HG02763 (cell line): Measurements from ENCODE around the gene NCOA7.
"Not testable (repeated sequence)": the region's sequence is repeated elsewhere in the genome, so short reads cannot be mapped to it uniquely, and the experiment has no call there.

Experiments
- ATAC-seq: cut with Tn5 transposase; IDR thresholded peaks from one replicate; pipeline ENCODE4 v1.9.1; 2021; ENCODE audit warnings: mild to moderate bottlenecking, moderate library complexity; ENCODE audit not compliant: unreplicated experiment

NCOA7 gene

GRCh38 chr6:125791820-125792165 lies 1.0 kb downstream of the NCOA7 start:
- ATAC-seq = no peak

DNA sequence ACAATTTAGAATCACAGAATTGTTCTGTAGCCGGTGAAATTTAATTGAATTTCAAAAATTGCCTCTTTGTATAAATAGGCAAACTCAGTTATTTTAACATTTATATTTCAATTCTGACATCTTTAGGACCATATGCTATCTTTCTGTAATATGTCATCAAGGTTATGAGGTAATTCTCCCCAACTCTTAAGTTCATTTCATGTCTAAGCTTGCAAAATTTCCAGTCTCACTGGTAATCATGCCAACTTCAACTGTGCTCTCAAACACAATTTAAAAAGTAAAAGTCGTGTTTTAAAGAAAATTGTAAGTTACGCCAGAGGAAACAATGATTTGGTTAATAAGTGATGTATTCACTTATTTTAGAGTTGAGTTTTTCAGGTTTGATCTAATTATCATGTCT lies 1.4 kb downstream of the NCOA7 start:
- ATAC-seq = no peak

DNA sequence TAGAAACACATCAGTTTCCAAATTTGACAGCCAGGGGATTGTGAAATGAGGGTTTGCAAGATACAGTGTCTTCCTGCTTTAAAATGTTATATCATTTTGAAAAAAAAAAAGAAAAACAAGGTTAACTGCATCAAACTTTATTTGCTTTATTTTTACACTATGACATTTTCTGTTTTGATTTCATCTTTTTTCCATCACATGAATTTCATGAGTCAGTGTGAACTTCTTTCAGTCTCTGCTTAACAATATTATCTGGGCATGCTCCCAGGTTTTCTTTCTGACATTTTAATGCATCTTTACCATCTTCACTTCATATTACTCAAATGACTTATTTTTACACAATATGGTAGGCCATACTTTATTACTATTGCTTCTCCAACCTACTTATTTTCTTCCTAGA lies 1.9 kb downstream of the NCOA7 start:
- no peak for ATAC-seq

DNA sequence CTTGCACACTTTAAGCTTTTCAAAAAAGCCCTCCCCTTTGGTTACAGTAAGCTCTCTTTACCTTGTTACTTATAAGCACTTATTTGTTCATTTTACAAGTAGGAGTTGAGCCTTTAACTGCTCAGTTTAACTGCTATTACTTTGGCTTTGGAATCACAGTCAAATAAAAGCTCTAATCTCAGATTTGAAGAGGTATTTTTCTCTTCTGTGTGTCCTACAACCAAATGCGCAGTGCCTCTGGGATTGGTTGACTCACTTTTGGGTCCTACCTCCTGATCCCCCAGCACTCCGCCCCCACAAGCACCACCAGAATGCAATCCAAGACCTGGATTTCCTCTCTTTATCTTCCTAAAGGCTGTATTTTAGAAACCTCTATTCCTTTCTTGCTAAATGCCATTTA lies 2.5 kb downstream of the NCOA7 start:
- ATAC-seq = no peak

- no peak for ATAC-seq
These were observed 3.1 kb downstream of the NCOA7 start for GRCh38 chr6:125793863-125794262.

DNA sequence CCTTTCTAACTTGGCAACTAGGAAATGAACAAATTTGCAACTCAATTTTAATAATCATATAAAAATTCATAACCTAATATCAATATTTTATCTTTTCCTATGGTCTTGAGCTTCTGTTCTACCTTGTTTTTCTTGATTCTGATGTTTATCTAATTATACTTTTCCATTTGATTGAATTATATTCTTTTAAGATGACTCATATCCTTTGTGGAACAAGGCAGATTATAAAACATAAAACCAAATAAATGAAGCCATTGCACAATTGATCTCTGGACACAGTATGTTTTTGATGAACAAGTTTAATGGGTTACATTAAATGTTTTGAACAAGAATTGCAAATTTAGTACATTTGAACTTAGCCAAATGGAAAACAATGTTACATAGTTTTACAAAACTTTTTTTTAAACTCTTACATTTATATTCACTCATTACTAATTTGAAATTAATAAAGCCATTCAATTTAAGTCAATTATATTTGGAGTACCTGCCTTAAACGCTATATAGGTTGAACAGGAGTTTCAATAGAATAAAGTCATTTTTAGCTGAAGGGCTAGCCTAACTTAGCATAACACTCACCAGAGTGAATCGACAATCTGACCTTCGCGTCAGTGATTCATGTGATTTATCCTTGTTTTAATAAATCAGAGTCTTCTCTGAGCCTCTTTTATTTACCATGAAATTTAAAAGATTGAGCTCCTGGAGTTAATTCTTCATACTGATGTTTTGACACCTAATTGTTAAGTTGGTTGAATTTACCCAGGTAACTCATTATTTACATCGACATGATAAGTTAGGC lies 3.8 kb downstream of the NCOA7 start:
- no peak for ATAC-seq

GRCh38 chr6:125795301-125795700 lies 4.5 kb downstream of the NCOA7 start:
- ATAC-seq = no peak

- no peak for ATAC-seq
These were observed 6.5 kb downstream of the NCOA7 start for GRCh38 chr6:125797120-125797885.

DNA sequence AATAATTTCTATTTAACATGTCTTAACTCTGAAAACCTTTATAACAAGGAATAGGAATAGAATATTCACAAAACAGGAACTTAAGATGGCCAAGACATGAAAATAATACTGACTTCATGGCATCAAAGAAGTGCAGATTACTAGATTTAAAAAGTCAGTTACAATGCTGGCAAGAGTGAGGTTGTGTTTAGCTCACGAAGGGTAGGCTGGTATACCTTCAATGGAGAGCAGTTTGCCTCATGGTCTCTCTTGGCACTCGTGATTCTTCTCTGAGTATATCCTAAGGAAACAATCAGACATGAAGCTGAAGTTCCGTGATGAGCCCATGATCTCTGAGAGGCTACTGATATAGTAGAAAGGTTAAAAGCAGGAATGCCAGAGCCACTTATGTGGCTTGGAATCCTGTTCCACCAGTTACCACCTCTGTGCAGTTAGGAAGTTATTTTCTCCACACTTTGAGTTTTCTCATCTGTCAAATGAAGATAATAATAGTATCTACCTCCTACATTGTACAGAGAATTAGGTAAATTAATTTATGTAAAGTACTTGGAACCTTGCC lies 7.2 kb downstream of the NCOA7 start:
- ATAC-seq = no peak

DNA sequence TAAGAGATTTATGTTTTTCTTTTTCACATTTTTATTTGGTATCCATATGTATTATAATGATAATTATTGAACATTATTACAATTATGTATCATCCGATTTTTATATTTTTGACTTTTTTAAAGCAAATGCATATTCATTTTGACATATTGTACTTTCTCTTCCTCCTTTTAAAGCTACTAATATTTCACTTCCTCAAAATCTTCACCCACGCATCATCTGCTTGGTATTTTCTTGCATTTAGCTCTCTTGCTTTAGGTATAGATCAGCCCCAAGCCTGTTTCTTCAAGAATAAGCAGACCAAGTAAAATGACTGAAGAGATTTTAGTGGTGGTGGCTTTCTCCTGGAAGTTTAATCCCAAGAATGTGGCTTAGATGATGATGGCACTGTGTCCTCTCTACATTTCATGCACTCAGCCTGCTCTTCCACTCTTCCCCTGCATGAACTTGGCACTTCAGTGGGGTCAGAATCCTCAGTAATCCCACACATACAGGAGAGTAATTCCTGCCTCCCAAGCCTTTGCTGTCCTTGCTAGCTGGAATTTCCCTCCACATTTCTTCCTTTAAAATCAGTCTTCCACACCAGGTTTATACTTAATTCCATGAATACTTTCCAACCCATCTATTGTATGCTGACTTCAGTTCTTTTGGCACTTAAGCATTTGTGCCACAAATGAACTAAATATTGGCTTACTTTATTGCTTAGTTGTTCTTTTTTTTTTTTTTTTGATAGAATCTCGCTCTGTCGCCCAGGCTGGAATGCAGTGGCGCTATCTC lies 8.2 kb downstream of the NCOA7 start:
- peak; percentile 84 for ATAC-seq

DNA sequence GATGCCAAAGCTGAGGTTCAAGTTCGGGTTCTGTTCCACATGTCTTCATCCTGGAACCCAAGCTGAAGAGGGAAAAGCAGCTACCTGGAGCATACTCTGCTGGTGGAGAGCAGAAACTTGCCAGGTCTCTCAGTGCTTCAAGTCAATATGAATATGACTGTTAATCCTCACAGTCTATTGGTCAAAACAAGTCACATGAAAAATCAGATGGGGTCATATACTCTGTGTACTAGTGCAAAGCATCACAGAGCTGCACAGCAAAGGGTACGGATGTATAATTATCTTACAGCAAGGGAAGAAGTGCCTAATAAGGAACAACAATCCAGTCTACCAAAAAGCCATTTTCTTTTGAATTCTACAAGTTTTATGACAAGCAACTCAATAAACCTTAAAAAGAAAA lies 11.6 kb downstream of the NCOA7 start:
- ATAC-seq = no peak

DNA sequence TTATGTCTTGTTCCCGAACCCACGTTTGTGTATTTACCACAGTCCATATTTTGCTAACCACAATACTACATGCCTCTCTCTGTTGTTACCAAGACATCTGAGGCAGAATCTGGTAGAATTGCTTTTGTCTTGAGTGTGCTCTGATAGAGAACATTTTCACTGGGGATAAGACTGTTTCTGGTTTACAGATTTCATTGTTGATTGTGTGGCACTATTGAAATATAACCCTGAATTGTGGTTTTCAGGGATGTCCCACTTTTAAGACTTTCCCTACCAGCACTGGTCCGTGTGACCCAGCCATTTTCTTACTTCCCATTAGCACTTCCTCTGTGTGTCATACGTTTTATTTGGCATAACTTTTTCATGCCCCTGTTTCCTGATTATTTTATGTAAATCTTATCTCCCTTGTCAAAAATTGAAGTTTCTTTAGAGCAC lies 12.2 kb downstream of the NCOA7 start:
- no peak for ATAC-seq

- ATAC-seq = peak; percentile 40
These were observed 13.5 kb downstream of the NCOA7 start for GRCh38 chr6:125804264-125804663.

DNA sequence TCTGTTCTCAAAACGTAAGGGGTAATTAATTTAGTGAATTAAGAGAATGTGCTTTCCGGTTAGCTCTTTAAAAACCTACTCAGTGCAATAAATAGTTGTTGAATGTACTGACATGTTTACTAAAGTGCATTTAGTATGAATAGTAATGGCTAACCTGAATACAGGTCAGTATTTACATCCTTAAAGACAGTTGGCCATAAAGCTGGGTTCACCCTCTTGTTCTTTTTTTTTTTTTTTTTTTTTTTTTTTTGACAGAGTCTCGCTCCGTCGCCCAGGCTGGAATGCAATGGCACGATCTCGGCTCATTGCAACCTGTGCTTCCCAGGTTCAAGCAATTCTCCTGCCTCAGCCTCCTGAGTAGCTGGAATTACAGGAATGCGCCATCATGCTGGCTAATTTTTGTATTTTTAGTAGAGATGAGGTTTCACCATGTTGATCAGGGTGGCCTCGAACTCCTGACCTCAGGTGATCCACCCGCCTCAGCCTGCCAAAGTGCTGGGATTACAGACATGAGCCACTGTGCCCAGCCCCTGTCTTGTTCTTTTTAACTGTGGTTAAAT lies 14.2 kb downstream of the NCOA7 start:
- ATAC-seq = not testable (repeated sequence)

DNA sequence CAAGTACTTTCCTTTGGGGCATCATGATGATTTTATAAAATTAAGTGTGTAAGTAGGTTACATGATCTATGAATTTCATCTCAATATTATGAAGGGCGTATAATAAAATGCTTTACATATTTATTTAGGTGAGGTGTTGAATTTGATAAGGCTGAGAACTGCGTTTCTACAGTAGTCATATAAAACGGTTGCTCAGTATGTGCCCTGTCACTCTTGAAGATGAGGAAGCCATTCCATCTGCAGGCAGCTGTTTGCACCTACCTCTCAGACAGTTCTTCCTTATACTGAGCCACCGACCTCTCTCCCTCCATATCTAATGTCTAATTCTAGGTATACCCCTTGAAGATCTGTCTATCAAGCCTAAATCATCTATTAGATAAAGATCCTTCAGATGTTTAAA lies 16.1 kb downstream of the NCOA7 start:
- ATAC-seq = no peak

GRCh38 chr6:125807293-125807692 lies 16.5 kb downstream of the NCOA7 start:
- ATAC-seq = peak; percentile 37

- ATAC-seq = no peak
These were observed 17.3 kb downstream of the NCOA7 start for GRCh38 chr6:125808060-125808459.

DNA sequence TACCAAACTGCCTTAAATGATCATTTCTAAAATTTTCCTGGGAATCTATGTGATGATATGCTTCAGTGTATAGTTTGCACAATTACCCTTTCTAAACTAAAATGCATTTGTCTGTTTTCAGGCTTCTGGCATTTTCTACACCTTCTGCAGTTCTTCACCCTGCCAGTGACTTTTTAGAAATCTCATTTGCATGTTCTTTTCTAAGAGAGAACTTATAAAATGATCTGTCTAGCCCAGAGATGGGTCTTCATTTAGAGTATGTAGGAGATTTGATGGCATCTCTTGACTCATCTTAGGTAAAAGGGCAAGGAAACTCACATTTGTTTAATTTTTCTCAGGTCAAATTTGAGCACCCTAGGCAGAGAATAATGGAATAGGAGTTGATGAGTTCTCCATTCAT lies 17.8 kb downstream of the NCOA7 start:
- ATAC-seq = no peak

DNA sequence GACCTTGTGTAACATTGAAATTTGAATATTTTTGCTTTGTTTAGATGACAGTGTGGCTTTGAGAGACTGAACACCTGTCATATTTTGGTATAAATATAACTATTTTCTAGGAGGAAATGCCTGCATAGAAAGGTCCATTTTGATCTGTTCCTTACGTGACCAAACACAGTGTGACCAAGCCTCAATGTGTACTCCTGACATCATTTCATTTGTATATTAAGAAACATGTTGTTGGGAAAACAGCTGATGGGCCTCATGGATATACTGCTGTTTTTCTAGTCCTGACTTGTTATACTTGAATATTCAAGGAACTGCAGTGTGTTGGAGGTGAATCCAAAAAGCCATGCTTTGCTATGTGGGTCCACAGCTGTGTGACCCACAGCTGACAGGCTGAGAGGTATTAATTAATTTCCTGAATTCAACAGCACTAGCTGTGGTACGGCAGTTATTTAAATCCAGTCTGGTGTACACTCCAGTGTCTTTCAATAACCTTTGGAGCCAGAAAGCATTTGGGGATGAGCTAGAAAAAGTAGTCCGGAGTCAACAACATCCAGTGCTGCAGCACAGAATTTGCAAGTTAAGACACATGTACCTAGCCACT lies 18.9 kb downstream of the NCOA7 start:
- ATAC-seq = no peak

- no peak for ATAC-seq
These were observed 19.7 kb downstream of the NCOA7 start for GRCh38 chr6:125810445-125810844.

- ATAC-seq = no peak
These were observed 20.5 kb downstream of the NCOA7 start for GRCh38 chr6:125811259-125811658.
